Measurements from ENCODE around the gene HEBP1.

DNA sequence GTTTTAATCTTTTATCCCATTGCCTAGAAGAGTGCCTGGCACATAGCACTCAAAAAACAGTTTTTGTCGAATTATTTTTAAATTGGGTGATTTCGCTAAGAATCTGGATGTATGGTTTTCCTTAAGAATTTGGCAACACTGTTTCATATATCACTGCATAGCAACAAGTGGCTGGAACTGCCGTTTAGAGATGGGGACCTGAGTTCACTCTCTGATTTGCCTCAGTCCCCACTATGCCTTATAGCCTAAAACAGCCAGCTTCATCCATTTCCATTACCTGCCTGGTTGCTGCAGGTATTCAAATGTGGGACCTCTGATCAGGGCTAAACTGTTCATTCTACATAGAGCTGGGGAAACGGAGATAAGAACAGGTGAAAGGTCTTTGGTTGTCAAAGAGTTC is 1.8 kb downstream of the HEBP1 start:
- TF ChIP-seq, protein P1, sequence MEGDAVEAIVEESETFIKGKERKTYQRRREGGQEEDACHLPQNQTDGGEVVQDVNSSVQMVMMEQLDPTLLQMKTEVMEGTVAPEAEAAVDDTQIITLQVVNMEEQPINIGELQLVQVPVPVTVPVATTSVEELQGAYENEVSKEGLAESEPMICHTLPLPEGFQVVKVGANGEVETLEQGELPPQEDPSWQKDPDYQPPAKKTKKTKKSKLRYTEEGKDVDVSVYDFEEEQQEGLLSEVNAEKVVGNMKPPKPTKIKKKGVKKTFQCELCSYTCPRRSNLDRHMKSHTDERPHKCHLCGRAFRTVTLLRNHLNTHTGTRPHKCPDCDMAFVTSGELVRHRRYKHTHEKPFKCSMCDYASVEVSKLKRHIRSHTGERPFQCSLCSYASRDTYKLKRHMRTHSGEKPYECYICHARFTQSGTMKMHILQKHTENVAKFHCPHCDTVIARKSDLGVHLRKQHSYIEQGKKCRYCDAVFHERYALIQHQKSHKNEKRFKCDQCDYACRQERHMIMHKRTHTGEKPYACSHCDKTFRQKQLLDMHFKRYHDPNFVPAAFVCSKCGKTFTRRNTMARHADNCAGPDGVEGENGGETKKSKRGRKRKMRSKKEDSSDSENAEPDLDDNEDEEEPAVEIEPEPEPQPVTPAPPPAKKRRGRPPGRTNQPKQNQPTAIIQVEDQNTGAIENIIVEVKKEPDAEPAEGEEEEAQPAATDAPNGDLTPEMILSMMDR (IDR thresholded peaks at IDR 0.05; ENCODE audit: low read depth, low read length) = no peak
- TF ChIP-seq EZH2phosphoT487 (IDR thresholded peaks at IDR 0.05; ENCODE audit: low read depth) = no peak

All from OCI-LY3 (cell line).